ENCODE measurements around the gene TOX4.
"Not testable (repeated sequence)": the region's sequence is repeated elsewhere in the genome, so short reads cannot be mapped to it uniquely, and the experiment has no call there.

TOX4 gene

DNA sequence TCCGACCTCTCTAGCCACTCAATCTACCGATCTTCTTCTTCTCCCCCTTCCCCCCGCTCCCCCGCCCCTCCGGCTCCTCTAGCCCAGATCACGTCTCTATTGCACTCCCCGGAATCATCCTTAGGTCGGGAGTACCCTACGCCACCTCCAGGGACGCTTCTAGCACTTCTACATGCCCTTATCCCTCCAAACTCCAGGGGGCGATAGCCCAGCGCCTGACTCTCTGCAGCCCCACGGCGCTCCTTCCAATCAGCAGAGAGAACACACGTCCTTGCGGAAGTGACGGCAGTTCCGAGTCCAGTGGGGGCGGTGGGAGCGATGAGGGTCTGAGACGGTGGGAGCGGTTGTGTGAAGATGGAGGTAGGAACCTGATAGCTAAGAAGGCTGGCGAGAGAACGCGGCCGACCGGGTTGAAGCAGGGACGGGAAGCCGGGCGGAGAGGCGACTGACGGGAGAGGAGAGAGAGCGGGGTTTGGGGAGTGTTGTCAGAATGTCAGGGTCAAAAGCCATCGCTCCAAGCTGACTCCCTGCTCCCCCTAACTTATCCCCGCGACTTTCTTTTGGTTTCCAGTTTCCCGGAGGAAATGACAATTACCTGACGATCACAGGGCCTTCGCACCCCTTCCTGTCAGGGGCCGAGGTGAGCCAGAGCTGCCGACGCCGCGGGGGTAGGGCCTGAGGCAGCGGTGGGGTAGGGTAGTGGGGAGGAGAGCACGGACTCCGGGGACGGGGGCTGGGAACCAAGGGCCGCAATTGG lies at the start of gene TOX4, which contains the start of gene RAB2B:
Gene TOX4 (plus strand): TSS at position 271 of the 757 bp plus-strand sequence. CDS start 84 bp downstream, at position 355.
Gene RAB2B (minus strand): TSS at position 35 of the 757 bp plus-strand sequence. CDS start 87 bp downstream, outside the sequence.
- peak; percentile 93 for DNase-seq (ENCODE audit: low read depth)

DNA sequence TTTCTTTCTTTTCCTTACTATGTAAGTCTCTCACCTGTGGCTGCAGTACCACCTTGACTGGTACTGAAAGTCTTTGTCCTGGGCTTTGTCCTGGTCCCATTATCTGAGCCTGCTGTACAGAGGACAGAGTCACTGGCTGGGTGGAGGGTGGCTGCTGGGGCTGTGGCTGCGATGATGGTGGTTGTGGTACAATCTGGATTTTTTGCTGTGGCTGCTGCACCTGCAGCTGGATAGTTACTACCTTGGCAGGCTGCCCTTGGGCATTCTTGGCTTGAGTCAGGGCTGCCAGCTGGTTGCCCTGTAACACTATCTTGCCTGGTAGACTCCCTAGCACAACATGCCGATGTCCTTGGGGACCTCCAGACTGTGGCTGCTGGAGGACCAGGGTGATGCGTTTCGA lies 48.1 kb upstream of the TOX4 start:
- DNase-seq (ENCODE audit: low read depth): no peak

DNA sequence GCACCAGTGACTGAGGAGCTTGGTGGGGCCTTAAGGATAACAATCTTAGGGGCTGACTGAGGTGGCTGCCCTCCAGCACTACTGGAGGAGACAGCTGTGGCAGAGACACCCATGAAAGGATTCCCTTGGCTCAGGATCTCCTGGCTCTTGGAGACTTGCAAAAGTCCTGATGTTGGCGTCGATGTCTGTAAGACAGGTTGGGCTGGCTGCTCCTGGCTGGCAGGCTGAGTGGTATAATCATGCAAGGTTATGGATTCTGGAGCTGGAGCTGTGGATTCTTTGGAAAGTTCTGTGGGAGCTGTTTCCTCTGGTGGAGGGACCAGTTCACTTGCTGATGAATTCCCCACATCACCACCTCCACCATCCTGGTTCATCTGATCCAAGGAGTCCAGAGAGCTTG lies 45.9 kb upstream of the TOX4 start:
- no peak for DNase-seq (ENCODE audit: low read depth)

DNA sequence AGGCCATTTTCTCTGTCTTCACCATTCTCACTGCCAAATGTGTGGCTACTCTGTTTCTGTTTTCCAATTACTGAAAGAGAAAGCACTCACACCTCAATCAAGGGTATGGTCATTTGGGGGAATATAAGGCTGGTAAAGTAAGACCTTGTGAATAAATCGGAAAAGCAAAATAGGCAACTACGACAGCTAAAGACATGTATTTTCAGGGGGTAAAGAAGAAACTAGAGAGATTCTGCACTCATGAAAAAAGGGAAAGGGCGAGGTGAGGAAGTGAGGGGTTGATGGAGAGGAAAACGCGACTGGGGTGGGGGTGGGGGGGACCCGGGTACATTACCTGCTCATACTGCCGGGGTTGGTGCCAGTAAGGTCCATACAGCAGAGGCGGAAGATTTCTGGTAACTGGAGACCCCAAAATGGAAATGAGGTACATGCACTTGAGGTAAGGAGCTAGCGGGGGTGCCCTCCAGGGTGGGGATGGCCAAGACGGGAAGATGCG lies 40.4 kb upstream of the TOX4 start:
- no peak for DNase-seq (ENCODE audit: low read depth)

DNA sequence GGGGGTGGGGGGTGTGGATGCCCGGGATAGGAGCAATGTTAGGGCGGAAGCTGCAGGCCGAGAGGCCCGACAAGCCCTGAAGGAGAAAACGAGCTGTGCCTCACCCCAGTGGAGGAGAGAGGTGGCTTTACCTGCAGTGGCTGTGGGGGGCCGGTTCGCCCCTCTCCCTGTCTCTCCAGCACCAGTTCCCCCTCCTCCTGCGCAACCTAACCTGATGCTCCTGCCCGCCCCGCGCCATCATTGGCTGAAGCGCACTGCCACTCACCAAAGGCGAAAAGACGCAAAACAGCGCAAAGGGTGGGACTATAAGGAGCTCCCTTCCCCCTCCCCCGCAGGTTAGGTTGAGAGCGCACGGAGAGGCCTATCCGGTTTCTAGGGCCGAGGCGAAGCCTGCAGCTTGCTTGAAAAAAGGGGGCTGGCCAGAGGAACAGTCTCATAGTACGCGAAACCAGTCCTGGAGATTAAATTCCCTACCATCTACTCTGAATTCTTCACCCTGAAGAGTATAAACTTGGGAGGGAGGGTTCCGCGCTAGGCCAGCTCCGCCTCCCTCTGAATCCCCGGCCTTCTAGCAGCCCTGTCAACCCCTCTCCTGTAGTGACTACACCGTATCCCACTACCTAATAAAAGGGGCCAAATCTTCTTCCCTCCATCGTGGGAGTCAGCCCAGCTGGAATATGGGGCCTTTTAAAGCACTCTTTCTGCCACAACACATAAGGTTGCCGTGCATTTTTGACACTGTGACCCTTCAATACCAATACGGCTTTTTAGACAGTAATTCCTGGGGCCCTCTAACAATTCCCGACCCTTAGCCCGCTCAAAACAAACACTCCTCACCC lies 39.7 kb upstream of the TOX4 start:
- peak; percentile 97 for DNase-seq (ENCODE audit: low read depth)

DNA sequence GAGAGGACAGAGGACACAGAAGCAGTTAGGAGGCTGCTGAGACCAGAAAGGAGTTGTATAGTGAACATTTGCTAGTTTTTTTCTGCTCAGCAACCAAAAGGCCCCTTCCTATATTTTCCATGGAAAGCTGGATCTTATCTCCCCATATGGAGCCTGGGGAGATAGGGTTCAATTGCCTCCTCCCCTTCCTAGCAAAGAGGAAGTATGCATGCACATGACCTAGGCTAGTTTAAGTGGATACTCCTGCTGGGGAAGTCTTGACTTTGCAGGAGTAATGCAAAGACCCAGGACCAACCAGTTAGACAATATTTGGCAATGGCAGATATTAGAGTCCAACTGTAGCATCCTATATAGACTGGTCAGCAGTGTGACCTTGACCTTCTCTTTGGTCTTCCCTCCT lies 36.1 kb upstream of the TOX4 start:
- no peak for DNase-seq (ENCODE audit: low read depth)

DNA sequence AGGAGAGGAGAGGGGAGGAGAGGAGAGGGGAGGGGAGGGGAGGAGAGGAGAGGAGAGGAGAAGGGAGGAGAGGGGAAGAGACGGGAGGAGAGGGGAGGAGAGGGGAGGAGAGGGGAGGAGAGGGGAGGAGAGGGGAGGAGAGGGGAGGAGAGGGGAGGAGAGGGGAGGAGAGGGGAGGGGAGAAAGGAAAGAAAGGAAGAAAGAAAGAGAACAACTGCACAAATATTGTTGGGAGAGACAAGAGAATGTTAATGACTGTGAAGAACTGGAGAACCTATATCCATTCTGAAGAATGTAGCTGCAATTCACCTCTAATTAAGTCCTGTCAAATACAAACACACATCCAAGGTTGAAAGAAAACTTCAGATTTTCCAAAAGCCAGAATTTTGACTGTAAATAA lies 34.3 kb upstream of the TOX4 start:
- not testable (repeated sequence) for DNase-seq (ENCODE audit: low read depth)

DNA sequence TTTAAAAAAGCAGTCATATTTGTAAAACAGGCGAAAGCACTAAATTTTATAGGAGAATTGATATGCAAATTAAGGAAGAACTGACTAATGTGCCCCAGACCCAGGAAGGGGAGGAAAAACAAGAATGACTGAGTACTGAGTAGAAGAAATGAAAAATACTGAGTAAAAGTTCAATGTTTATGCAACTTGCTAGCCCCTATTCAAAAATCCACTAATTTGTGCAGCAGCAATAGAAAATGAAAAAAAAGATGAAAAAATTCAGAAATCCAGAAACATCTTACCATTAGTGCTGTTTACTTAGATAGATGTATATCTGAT lies 27.1 kb upstream of the TOX4 start:
- DNase-seq (ENCODE audit: low read depth): no peak

DNA sequence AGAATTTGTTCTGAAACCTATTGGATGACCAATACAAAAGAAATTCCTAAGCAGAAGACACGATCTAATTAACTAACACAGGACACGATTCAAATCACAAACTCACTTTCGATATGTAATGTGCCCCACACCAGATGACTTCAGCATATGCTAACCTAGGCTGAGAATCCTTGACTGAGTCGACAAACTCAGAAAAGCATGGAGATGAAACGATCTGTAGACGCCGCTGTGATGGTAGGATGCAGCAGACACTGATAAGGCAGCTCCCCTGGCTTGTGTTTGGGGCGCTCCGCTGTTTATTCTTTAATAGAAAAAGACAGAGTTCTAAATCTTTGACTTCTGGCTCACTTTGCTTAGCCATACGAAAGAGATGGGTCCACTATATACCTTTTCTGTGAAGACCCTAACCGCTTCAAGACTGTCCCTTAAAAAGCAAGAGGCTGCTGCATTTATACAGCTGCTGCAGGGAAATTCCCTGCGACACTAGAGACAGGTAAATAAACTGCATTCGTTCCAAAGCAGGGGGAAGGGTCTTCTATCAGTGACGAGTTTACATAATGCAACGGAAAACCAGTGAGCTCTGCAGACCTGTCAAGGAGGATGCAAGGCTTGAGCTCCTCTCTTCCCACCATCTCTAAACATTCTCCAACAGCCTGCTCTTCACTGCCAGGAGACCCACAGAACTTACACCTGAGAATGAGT lies 22.0 kb upstream of the TOX4 start:
- DNase-seq (ENCODE audit: low read depth): no peak

DNA sequence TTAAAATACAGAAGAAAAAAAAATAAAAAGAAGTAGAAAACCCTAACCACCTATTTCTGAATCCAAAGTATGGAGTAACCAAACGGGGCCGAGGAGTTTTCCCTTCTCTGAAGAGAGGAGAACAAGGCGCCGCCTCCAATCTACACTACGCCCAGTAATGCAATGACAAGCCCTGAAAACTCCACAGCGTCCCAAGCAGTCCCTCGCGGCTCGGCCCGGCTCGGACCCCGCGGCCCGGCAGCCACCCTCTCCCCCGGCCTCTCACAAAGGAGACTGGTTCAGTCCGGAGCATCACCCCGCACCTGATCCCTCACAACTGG lies 21.4 kb upstream of the TOX4 start:
- no peak for DNase-seq (ENCODE audit: low read depth)

DNA sequence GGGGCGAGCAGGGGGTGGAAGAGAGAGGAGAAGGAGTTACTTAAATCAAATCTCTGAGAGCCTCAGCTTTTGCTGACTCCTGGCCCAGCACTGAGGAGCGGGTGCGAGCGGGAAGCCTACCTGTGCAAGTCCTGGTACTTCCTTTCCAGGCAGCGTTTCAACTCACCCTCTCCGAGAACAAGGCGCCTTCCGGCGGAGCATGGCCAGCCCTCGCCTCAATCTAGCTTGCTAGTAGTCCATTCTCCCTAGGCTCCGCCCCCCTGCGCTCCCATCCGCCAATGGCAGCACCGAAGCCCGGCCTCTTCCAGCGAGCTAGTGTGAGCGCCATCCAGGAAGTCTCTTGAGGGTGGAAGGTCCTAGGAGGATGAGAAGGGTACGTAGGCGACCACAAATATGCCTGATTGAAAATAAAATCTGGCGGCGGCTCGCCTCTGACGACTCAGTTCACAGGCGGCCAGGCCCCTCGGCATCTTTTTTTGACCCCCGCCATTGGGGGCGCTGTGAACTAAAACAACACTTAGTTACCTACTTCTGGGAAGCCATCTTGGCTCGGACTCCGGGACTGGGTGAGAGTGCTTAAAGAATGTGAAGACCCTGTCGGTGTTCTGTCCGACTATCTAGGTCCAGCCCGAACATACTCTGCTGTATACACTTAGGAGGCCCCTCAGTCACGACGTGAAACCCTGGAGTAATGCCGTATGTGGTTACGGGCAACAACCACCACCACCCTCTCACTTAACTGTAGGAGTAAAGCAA lies 20.9 kb upstream of the TOX4 start, which contains the start of gene CHD8:
Gene CHD8 (minus strand): TSS at position 212 of the 756 bp plus-strand sequence. CDS start 24,480 bp downstream, outside the sequence.
- peak; percentile 100 for DNase-seq (ENCODE audit: low read depth)

DNA sequence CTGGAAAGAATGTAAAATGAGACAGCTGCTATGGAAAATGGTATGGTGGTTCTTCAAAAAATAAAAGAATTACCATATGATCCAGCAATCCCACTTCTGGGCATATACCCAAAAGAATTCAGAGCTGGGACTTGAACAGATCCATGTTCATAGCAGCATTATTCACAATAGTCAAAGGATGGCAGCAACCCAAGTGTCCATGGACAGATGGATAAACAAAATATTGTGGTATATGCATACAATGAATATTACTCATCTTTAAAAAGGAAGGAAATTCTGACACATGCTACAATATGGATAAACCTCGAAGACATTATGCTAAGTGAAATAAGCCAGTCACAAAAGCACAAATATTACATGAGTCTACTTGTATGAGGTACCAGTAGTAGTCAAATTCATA lies 9.4 kb upstream of the TOX4 start:
- no peak for DNase-seq (ENCODE audit: low read depth)

DNA sequence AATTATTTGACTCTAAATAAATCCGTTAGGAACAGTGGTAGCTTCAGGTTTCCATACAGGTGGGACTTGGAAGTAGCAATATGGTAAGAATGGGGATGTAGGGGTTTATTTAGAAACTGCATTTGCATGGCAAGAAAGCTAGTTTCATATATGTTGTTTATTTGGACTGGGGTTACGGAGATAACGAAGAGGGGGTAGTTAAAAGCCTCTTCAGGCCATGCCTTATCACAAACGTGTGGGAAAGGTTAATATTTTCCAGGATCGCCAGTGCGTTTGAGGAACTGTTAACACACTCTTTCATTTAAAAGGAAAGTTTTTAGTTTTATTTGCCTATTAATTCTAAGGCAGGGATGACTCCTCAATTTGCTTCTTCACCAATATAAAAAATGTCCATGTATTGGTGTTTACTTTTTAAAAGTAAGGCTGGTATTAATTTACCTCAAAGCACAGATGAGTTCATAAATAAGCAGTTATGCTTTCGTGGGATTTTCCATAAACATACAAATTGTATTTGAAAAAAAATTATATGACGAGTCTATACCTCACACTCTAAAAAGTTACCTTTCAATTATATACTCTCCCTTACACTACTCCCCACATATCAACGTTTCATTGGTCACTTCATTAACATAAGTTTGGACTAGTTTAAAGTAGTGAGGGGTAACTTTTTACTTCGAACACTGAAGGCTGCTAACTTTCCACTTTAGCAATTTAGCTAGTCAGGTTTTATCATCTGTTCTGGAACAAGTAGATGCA lies 1.1 kb upstream of the TOX4 start:
- no peak for DNase-seq (ENCODE audit: low read depth)

DNA sequence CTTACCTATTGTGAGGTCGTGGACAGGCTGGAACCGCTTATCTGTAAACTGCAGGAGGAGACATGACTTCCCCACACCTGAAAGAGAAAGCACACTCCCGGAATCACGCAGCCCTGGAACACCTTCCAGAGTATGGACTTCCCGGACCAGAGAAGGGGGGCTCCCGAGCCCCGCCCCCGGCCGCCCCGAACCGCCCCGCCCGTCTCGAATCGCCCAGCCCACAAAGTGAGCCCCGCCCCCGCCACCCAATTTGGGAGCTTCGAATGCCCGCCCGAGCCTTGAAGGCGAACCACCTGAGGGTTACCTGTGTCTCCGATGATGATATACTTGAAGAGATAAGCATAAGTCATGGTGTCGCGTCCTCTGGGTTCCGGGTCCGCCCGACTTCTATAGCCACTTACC lies 471 bp upstream of the TOX4 start:
- peak; percentile 82 for DNase-seq (ENCODE audit: low read depth)

DNA sequence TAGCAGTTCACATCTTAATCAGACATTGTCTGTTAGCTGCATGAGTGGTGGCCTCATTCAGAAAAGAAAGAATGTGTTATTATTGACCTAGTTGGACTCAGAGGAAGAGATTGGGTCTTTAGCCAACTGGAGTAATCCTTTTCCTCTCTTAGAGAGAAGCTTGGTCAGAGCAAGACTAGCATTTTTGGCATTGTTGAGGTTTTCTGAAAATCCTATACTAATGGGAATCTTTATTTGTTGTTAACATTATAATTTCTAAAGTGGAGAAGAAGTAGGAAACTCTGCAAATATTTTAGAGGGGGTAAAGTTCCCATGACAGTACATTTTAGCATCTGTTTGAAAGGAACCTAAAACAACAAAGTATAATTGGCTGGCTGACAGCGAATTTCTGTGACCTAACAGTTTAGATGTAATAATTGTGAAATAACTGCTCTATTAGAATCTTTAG lies 9.7 kb downstream of the TOX4 start:
- DNase-seq (ENCODE audit: low read depth): no peak

DNA sequence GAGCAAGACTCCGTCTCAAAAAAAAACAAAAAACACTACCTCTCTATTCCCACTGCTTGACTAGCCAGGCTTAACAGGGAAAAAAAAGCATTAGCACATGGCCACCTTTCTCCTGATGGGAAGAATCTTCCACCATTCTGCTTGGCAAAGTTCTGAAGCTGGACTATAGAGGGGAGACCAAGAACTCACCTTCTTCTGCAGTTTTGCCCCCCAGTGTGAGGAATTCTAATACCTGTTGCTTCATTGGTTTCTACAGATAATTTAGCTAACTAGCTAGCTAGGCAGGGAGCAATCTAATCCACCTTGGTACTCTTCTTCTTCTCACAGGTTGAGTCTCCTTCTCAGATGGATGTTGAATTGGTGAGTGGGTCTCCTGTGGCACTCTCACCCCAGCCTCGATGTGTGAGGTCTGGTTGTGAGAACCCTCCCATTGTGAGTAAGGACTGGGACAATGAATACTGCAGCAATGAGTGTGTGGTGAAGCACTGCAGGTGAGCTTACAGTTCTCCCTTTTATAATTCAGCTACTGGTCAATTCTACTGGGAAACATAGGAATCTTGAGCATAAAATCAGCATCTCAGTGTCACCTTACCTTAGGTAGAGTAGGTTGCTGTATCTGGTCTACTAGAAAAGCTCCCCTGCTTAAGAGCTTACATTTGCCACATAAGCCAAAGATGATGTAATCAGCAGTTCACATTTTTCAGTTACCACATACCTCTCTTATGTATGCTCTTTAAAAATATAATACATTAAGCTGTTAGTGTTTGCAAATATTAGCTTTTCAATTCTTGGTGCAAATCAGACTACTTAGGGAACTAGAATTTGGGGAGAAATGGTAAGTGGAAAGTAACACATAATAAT lies 18.1 kb downstream of the TOX4 start:
- no peak for DNase-seq (ENCODE audit: low read depth)

DNA sequence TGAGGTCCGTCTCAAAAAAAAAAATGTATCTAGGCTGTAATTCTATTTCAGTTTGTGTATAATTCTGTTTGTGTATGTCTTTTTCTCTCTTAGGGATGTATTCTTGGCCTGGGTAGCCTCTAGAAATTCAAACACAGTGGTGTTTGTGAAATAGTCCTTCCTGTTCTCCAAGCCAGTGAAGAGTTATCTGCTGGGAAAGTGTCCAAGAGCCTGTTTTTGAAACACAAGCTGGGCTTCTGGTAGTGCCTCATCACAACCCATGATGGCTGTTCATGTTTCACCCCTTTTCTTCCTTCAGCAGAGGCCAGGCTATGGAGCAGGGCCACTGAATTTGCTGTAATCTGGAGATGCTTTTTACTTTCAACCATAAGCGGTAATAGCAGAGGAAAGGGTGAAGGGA lies 19.5 kb downstream of the TOX4 start:
- no peak for DNase-seq (ENCODE audit: low read depth)

DNA sequence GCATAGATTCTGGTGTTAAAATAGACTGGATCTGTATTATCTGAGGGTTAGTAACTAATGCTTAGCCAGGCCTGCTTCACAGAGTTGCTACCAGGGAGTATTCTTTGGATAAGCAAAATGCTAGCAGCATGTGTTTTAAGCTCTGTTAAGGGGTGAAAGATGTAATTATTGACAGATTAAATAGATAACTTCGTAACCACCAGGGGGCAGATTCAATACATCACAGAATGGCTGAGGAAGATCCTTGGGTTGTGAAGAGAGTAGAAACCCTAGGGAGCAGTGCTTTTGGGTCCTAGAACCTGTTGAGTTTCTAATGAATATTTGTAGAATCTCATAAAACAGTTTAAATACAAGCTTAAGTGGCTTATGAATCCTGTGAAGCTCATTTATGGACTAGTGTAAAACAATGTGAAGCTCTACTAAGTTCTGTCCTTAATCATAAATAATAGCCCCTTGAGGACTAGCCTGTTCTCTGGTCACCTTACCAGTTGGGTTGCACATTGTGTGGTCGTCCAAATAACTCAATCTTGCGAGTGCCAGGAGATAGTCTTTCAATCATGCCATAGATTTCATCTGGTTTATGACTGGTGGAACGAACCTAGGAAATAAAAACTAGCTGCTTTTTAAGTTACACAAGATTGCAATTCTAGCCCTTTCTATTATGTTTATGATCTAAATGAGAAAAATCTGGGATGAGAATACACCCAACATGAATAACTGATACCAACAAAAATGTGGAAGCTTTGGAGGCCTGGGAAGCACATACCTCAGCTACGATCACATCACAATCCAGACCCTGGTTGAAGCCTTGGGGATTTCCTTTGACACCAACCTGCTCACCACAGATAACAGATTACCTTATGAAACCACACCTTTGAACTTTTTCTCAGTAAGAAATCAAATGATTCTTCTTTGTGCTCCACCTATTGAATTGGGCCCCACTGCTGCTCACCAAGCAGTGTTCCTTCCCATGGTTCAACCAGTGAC lies 21.8 kb downstream of the TOX4 start:
- peak; percentile 13 for DNase-seq (ENCODE audit: low read depth)

DNA sequence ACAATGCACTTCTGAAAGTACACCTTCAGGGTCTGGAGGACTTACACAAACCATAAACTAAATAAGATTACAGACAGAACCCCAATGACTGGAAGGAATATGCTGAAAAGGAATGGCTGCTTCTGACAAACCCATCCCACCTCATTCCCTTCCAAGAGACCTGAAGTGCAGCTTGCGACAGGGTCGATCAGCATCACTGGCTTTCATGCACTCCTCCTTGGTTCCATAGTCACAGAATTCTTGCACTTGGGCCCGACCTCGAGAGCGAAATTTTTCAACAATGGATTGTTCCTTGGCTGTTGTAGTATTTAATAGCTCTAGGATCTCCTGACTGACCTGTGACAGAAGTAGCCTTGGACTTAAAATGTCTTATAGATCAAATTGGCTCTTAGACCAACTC lies 24.6 kb downstream of the TOX4 start:
- DNase-seq (ENCODE audit: low read depth): no peak

Data from T-helper 22 cell (primary cell).